Ishikawa (cell line): ENCODE measurements around the gene ERGIC2.
A peak's percentile ranks its signal among the peaks of the same experiment; 100 is the strongest.

ENCODE experiments used
- CEBPB ChIP-seq: IDR thresholded peaks from 2 replicates; pipeline ENCODE4 v1.6.1; 2012
- CREB1 ChIP-seq: IDR thresholded peaks from 2 replicates; pipeline ENCODE4 v1.6.1; 2012; ENCODE audit warnings: low read depth
- EGR1 ChIP-seq: IDR thresholded peaks from 2 replicates; pipeline ENCODE4 v1.6.1; 2012
- EP300 ChIP-seq: IDR thresholded peaks from 2 replicates; pipeline ENCODE4 v1.6.1; 2012; ENCODE audit warnings: borderline replicate concordance
- FOXM1 ChIP-seq: IDR thresholded peaks from 2 replicates; pipeline ENCODE4 v1.6.1; 2012; ENCODE audit warnings: low read depth, borderline replicate concordance
- NFIC ChIP-seq: IDR thresholded peaks from 2 replicates; pipeline ENCODE4 v1.6.1; 2012
- RAD21 ChIP-seq: IDR thresholded peaks from 2 replicates; pipeline ENCODE4 v1.6.1; 2012; ENCODE audit warnings: low read depth
- TAF1 ChIP-seq: IDR thresholded peaks from 2 replicates; pipeline ENCODE4 v1.6.1; 2012; ENCODE audit warnings: low read depth, mild to moderate bottlenecking
- TCF12 ChIP-seq: IDR thresholded peaks from 2 replicates; pipeline ENCODE4 v1.6.1; 2012; ENCODE audit warnings: low read depth
- TEAD4 ChIP-seq: IDR thresholded peaks from 2 replicates; pipeline ENCODE4 v1.6.1; 2012
- YY1 ChIP-seq: IDR thresholded peaks from 2 replicates; pipeline ENCODE4 v1.6.1; 2012; ENCODE audit warnings: low read depth
- ZBTB7A ChIP-seq: IDR thresholded peaks from 2 replicates; pipeline ENCODE4 v1.6.1; 2012; ENCODE audit warnings: low read depth
- TF ChIP-seq, protein P1 (sequence below): IDR thresholded peaks from 2 replicates; pipeline ENCODE4 v1.6.1; 2012
- TF ChIP-seq, protein P2 (sequence below): IDR thresholded peaks from 2 replicates; pipeline ENCODE4 v1.6.1; 2012; ENCODE audit warnings: low read depth, mild to moderate bottlenecking
- TF ChIP-seq, protein P3 (sequence below): IDR thresholded peaks from 2 replicates; pipeline ENCODE4 v1.6.1; 2012

ERGIC2 gene

DNA sequence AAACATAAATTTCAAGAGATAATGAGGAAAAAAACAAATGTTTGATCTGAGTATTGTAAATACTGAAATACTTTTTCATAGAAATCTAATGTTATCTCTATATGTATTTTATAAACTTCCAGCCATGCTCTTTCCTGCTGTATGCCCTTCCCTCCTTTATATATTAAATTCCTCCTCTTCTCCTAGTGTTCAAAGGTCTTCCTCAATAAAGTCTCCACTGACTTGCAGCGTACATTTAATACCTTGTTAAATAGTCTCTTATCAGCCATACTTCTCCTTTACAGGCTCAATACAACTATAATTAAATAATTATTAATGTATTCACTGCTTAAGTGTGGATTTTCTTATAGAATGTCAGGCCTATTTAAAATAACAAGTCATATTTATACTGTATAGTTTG, 26.0 kb downstream of the ERGIC2 start:
- no peak for TF ChIP-seq EP300
- no peak for TF ChIP-seq TAF1
- TF ChIP-seq, protein P1, sequence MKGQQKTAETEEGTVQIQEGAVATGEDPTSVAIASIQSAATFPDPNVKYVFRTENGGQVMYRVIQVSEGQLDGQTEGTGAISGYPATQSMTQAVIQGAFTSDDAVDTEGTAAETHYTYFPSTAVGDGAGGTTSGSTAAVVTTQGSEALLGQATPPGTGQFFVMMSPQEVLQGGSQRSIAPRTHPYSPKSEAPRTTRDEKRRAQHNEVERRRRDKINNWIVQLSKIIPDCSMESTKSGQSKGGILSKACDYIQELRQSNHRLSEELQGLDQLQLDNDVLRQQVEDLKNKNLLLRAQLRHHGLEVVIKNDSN = no peak

DNA sequence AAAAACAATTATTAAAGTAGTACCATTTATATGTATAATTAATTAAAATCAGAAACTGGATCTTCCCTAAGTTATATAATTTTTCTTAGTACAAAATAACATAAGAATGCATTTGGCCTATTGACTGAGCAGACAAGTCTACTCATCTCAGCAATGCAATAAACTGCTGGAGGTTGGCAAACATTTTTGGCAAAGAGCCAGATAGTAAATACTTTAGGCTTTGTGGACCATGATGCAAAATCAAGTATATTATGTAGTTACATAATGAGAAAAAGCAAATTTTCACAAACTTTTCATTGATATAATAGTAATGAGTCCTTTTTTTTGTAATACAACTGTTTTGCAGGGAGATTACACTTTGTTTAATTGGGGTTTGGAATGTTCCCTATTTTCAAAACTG, 30.9 kb downstream of the ERGIC2 start:
- TF ChIP-seq, protein P2, sequence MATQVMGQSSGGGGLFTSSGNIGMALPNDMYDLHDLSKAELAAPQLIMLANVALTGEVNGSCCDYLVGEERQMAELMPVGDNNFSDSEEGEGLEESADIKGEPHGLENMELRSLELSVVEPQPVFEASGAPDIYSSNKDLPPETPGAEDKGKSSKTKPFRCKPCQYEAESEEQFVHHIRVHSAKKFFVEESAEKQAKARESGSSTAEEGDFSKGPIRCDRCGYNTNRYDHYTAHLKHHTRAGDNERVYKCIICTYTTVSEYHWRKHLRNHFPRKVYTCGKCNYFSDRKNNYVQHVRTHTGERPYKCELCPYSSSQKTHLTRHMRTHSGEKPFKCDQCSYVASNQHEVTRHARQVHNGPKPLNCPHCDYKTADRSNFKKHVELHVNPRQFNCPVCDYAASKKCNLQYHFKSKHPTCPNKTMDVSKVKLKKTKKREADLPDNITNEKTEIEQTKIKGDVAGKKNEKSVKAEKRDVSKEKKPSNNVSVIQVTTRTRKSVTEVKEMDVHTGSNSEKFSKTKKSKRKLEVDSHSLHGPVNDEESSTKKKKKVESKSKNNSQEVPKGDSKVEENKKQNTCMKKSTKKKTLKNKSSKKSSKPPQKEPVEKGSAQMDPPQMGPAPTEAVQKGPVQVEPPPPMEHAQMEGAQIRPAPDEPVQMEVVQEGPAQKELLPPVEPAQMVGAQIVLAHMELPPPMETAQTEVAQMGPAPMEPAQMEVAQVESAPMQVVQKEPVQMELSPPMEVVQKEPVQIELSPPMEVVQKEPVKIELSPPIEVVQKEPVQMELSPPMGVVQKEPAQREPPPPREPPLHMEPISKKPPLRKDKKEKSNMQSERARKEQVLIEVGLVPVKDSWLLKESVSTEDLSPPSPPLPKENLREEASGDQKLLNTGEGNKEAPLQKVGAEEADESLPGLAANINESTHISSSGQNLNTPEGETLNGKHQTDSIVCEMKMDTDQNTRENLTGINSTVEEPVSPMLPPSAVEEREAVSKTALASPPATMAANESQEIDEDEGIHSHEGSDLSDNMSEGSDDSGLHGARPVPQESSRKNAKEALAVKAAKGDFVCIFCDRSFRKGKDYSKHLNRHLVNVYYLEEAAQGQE = no peak
- TF ChIP-seq EP300 (no peak), ZBTB7A (no peak), TAF1 (no peak), TEAD4 (0 out of 2 replicates have a peak, but pooled peaks have one; percentile 44), RAD21 (no peak), CEBPB (0 out of 2 replicates have a peak, but pooled peaks have one; percentile 39), NFIC (peak; percentile 95)

DNA sequence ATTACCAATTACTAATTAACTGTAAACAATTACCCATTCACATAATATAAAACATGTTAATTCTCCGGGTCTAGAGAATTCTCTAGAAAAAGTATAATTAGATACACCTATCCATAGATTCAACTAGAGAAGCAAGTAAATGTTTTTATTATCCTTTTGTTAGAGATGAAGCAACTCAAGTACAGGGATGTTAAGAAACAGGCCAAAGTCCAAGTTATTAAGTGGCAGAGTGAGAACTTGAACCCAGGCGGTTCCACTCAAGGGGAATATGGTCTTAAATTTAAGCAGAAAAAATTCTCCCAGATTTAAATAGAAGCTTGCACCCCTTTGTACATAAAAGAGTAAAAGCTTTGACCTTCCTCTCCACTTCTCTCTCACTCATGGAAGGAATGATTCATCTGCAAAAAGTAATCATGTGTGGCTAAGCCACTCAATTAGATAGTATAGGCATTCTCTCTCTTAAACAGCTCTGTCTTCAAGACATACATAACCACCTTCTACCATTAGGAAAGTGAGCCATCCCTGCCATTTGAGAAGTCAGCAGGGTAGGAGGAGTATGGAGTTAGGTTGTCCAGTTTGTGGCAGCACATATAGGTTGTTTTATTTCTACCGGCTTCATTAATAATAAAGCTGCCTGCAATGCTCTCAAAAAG, 34.1 kb downstream of the ERGIC2 start:
- no peak for TF ChIP-seq CREB1
- TF ChIP-seq ZBTB7A = no peak
- no peak for TF ChIP-seq TEAD4
- no peak for TF ChIP-seq TCF12
- TF ChIP-seq, protein P1 = no peak
- TF ChIP-seq, protein P3, sequence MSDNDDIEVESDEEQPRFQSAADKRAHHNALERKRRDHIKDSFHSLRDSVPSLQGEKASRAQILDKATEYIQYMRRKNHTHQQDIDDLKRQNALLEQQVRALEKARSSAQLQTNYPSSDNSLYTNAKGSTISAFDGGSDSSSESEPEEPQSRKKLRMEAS = no peak
- TF ChIP-seq EGR1 = no peak
- no peak for TF ChIP-seq FOXM1

DNA sequence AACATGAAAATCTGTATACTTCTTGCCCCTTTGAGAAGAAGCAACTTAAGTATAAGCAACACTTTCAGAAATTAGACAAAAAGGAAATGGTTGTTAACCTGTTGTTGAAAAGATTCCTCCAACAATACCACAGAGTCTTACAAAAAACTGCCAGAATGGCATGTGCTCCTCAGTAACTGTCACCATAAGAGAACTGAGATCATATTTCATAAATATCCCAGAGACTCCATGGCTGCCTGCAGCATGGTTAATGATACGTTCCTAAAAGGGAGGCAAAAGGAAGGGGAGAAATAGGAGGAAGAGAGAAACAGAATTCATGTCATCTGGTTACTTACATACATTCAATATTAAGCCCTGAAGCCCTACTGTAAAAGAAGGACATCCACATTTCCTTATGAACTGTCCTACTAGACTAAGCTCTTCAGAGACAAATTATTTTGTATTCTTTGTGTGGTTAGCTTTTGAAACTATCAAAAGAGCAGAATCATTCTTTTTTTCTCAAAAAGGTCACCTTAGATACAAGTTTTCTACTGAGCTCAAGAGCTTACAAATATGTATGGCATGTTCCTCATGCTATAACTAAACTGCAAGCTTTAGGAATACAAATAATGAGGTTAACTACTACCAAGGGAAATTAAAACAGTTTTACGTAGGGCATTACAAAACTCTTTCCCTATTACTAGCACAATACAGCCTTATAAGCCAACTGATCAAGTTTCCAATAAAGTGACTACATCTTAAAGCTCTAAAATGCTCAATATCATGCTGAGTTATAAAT, 37.8 kb downstream of the ERGIC2 start:
- TF ChIP-seq, protein P3 = no peak
- no peak for TF ChIP-seq RAD21
- TF ChIP-seq NFIC = no peak
- TF ChIP-seq CEBPB = no peak
- TF ChIP-seq, protein P2 = no peak
- TF ChIP-seq YY1 = no peak
- TF ChIP-seq TEAD4 = no peak
- no peak for TF ChIP-seq TAF1
- TF ChIP-seq EP300 = no peak
- TF ChIP-seq ZBTB7A = no peak
- no peak for TF ChIP-seq CREB1
- TF ChIP-seq, protein P1 = no peak
- TF ChIP-seq EGR1 = no peak
- TF ChIP-seq FOXM1 = no peak
- no peak for TF ChIP-seq TCF12

DNA sequence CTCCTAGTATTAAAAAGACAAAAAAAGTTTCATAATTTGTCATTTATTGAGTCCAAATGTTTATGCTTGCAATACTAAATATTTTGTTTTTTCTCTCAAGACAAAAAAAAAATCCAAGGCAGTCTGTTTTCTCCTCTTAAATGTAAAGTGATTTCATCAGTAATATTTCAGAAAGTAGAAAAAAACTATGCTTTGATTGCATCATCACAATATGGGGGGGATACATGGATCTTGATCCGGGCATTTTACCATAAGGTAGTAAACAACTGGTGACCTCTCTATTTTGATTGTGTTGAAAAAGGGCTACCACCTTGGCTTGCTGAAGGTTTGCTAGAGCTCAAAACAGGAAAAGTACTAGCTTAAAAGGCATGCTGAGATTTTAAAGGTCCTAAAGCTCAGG, 43.6 kb downstream of the ERGIC2 start:
- TF ChIP-seq YY1 (no peak), TEAD4 (no peak), FOXM1 (no peak), CREB1 (no peak), NFIC (no peak), TAF1 (no peak), RAD21 (no peak), EP300 (no peak), TCF12 (no peak), EGR1 (no peak), ZBTB7A (no peak), CEBPB (no peak)
- TF ChIP-seq, protein P3 = no peak
- TF ChIP-seq, protein P2 = no peak
- TF ChIP-seq, protein P1 = no peak
